ENCODE measurements around the gene SECISBP2L.

DNA sequence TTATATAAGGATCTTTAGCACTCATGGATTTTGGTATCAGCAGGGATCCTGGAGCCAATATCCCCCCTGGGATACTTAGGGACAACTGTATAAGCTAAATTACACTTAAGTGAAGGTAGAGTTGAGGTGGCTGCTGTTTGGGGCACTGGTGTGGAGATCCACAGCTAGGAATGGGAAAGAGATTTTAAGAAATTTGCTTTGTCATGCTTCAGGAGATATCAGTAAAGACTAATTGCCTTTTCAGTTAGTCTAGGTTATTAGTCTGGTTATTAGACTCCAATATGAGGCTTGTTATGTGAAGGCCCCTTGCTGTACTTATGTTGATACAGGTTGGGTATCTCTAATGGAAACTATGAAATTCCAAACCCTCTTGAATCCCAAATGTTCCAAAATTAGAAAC is 1.2 kb upstream of the SECISBP2L start:
- TF ChIP-seq BHLHE40 (IDR thresholded peaks at IDR 0.05; ENCODE audit: borderline replicate concordance in 1 of 2, low read depth in 2 of 2, low read length in 1 of 2) (no peak), ASH2L (IDR thresholded peaks at IDR 0.05; ENCODE audit: borderline replicate concordance, low read depth) (no peak), MXI1 (IDR thresholded peaks at IDR 0.05; ENCODE audit: low read depth, low read length) (no peak)

Measured in GM12878 (cell line).